ENCODE measurements around the gene YDJC.

- TF ChIP-seq, protein P1, sequence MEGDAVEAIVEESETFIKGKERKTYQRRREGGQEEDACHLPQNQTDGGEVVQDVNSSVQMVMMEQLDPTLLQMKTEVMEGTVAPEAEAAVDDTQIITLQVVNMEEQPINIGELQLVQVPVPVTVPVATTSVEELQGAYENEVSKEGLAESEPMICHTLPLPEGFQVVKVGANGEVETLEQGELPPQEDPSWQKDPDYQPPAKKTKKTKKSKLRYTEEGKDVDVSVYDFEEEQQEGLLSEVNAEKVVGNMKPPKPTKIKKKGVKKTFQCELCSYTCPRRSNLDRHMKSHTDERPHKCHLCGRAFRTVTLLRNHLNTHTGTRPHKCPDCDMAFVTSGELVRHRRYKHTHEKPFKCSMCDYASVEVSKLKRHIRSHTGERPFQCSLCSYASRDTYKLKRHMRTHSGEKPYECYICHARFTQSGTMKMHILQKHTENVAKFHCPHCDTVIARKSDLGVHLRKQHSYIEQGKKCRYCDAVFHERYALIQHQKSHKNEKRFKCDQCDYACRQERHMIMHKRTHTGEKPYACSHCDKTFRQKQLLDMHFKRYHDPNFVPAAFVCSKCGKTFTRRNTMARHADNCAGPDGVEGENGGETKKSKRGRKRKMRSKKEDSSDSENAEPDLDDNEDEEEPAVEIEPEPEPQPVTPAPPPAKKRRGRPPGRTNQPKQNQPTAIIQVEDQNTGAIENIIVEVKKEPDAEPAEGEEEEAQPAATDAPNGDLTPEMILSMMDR (IDR thresholded peaks at IDR 0.05), result no peak
- TF ChIP-seq POLR2A (IDR thresholded peaks at IDR 0.05), result no peak
These were observed 21.7 kb upstream of the YDJC start for GRCh38 chr22:21651521-21652009.
